Measurements from ENCODE around the gene SLC2A13.

DNA sequence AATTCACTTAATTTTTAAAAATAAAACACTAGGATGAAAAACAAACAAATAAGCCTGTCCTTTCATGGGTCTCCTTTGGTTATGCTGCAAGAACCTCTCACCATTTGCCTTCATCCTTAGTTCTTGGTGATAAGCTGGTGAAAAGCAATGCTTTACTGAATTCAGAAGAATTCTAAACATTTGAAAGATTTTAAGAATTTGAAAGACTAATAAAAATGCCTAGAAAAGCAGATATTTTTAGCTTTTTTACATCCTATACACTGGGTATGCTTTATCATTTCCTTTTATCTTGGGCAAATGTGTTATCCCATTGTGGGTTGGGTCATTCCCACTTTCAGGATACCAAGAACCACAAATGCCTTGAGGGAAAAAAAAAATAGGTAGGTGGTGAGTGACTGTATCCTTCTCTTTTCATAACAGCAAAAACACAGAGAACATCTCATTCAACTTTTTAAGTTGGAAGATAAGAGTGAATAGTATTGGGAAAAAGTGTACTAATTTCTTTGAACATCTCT is 289.2 kb downstream of the SLC2A13 start:
- TF ChIP-seq, protein P1, sequence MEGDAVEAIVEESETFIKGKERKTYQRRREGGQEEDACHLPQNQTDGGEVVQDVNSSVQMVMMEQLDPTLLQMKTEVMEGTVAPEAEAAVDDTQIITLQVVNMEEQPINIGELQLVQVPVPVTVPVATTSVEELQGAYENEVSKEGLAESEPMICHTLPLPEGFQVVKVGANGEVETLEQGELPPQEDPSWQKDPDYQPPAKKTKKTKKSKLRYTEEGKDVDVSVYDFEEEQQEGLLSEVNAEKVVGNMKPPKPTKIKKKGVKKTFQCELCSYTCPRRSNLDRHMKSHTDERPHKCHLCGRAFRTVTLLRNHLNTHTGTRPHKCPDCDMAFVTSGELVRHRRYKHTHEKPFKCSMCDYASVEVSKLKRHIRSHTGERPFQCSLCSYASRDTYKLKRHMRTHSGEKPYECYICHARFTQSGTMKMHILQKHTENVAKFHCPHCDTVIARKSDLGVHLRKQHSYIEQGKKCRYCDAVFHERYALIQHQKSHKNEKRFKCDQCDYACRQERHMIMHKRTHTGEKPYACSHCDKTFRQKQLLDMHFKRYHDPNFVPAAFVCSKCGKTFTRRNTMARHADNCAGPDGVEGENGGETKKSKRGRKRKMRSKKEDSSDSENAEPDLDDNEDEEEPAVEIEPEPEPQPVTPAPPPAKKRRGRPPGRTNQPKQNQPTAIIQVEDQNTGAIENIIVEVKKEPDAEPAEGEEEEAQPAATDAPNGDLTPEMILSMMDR (IDR thresholded peaks at IDR 0.05 in 2 of 3, conservative IDR thresholded peaks at IDR 0.05 in 1 of 3; ENCODE audit: control insufficient read depth in 2 of 3, extremely low read depth in 1 of 3, insufficient read depth in 1 of 3, low read depth in 3 of 3, low read length in 3 of 3): no peak
- TF ChIP-seq, protein P2, sequence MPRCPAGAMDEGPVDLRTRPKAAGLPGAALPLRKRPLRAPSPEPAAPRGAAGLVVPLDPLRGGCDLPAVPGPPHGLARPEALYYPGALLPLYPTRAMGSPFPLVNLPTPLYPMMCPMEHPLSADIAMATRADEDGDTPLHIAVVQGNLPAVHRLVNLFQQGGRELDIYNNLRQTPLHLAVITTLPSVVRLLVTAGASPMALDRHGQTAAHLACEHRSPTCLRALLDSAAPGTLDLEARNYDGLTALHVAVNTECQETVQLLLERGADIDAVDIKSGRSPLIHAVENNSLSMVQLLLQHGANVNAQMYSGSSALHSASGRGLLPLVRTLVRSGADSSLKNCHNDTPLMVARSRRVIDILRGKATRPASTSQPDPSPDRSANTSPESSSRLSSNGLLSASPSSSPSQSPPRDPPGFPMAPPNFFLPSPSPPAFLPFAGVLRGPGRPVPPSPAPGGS (IDR thresholded peaks at IDR 0.05; ENCODE audit: borderline replicate concordance, insufficient read depth, low read depth, low read length, poor library complexity, severe bottlenecking): no peak
- TF ChIP-seq POLR2A (IDR thresholded peaks at IDR 0.05; ENCODE audit: low read depth, low read length): no peak
- TF ChIP-seq RUNX3 (IDR thresholded peaks at IDR 0.05; ENCODE audit: low read length): no peak
- no peak for TF ChIP-seq RBBP5 (conservative IDR thresholded peaks at IDR 0.05)
- no peak for TF ChIP-seq POLR2AphosphoS5 (IDR thresholded peaks at IDR 0.05; ENCODE audit: low read length)
- no peak for TF ChIP-seq BHLHE40 (IDR thresholded peaks at IDR 0.05; ENCODE audit: borderline replicate concordance in 1 of 2, low read depth in 2 of 2, low read length in 1 of 2)
- TF ChIP-seq CREB1 (IDR thresholded peaks at IDR 0.05; ENCODE audit: low read depth): no peak
- TF ChIP-seq, protein P3, sequence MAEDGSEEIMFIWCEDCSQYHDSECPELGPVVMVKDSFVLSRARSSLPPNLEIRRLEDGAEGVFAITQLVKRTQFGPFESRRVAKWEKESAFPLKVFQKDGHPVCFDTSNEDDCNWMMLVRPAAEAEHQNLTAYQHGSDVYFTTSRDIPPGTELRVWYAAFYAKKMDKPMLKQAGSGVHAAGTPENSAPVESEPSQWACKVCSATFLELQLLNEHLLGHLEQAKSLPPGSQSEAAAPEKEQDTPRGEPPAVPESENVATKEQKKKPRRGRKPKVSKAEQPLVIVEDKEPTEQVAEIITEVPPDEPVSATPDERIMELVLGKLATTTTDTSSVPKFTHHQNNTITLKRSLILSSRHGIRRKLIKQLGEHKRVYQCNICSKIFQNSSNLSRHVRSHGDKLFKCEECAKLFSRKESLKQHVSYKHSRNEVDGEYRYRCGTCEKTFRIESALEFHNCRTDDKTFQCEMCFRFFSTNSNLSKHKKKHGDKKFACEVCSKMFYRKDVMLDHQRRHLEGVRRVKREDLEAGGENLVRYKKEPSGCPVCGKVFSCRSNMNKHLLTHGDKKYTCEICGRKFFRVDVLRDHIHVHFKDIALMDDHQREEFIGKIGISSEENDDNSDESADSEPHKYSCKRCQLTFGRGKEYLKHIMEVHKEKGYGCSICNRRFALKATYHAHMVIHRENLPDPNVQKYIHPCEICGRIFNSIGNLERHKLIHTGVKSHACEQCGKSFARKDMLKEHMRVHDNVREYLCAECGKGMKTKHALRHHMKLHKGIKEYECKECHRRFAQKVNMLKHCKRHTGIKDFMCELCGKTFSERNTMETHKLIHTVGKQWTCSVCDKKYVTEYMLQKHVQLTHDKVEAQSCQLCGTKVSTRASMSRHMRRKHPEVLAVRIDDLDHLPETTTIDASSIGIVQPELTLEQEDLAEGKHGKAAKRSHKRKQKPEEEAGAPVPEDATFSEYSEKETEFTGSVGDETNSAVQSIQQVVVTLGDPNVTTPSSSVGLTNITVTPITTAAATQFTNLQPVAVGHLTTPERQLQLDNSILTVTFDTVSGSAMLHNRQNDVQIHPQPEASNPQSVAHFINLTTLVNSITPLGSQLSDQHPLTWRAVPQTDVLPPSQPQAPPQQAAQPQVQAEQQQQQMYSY (CRISPR knock-in tag; IDR thresholded peaks at IDR 0.05): no peak
- TF ChIP-seq ZNF274 (IDR thresholded peaks at IDR 0.05; ENCODE audit: insufficient read depth, insufficient read length): no peak
- TF ChIP-seq, protein P4, sequence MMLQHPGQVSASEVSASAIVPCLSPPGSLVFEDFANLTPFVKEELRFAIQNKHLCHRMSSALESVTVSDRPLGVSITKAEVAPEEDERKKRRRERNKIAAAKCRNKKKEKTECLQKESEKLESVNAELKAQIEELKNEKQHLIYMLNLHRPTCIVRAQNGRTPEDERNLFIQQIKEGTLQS (IDR thresholded peaks at IDR 0.05; ENCODE audit: borderline replicate concordance, extremely low read depth, low read depth, low read length): no peak
- TF ChIP-seq CEBPB (IDR thresholded peaks at IDR 0.05; ENCODE audit: borderline replicate concordance in 1 of 2, low read depth in 2 of 2, low read length in 2 of 2): no peak
- TF ChIP-seq, protein P5, sequence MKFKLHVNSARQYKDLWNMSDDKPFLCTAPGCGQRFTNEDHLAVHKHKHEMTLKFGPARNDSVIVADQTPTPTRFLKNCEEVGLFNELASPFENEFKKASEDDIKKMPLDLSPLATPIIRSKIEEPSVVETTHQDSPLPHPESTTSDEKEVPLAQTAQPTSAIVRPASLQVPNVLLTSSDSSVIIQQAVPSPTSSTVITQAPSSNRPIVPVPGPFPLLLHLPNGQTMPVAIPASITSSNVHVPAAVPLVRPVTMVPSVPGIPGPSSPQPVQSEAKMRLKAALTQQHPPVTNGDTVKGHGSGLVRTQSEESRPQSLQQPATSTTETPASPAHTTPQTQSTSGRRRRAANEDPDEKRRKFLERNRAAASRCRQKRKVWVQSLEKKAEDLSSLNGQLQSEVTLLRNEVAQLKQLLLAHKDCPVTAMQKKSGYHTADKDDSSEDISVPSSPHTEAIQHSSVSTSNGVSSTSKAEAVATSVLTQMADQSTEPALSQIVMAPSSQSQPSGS (IDR thresholded peaks at IDR 0.05; ENCODE audit: low read length): no peak
- TF ChIP-seq MXI1 (IDR thresholded peaks at IDR 0.05; ENCODE audit: low read depth, low read length): no peak

Measured in GM12878 (cell line).